Measurements from ENCODE around the gene KRTAP10-3.

DNA sequence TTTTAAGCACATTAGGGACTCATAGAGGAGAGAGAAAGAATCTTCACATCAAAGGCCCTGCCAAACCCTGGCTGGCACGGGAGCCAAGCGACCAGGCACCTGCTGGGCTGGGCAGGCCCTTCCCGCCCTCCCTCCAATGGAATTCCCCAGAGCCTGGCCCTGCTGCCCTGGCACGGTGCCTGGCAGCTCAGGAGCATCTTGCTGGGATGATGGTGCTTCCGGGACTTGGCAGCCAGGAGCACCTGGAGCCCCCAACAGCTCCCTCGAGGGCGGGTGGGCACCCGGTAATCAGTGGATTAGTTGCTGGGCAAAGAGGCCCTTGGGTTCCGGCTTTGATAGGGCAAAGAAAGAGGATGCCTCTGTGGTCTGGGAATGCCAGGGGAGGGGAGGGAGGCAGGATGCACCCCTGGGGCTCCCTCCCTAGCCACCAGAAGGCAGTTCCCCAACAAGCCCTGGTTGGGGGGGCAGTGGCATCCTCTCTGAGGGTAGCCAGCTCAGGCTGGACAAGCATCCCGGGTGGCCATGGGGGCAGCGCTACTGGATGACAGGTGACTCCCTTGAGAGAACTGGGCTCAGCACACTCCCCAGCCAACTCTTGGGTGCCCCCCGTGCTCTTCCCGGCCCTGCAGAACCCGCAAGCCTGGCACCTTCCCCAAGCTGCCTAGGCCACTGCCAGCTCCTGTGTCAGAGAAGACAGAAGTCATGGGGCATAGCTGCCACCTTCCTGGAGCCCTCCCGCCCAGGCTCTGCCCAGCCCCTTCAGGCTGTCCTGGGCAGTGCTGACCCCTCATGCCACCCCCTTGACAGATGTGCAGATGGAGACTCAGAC lies 45.0 kb downstream of the KRTAP10-3 start:
- TF ChIP-seq, protein P1, sequence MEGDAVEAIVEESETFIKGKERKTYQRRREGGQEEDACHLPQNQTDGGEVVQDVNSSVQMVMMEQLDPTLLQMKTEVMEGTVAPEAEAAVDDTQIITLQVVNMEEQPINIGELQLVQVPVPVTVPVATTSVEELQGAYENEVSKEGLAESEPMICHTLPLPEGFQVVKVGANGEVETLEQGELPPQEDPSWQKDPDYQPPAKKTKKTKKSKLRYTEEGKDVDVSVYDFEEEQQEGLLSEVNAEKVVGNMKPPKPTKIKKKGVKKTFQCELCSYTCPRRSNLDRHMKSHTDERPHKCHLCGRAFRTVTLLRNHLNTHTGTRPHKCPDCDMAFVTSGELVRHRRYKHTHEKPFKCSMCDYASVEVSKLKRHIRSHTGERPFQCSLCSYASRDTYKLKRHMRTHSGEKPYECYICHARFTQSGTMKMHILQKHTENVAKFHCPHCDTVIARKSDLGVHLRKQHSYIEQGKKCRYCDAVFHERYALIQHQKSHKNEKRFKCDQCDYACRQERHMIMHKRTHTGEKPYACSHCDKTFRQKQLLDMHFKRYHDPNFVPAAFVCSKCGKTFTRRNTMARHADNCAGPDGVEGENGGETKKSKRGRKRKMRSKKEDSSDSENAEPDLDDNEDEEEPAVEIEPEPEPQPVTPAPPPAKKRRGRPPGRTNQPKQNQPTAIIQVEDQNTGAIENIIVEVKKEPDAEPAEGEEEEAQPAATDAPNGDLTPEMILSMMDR (conservative IDR thresholded peaks at IDR 0.05; ENCODE audit: low read depth in 2 of 2): no peak
- TF ChIP-seq JUNB (IDR thresholded peaks at IDR 0.05; ENCODE audit: unreplicated experiment) (no peak), POLR2AphosphoS5 (IDR thresholded peaks at IDR 0.05; ENCODE audit: low read depth) (no peak)

Data from GM23338 (cell line).